DMS153 (cell line): ENCODE data around the gene FIZ1.
"Not testable (repeated sequence)": the region's sequence is repeated elsewhere in the genome, so short reads cannot be mapped to it uniquely, and the experiment has no call there.

ENCODE experiments used
- DNase-seq: peaks from one replicate; lab custom pipeline; 2025; lab: John Stamatoyannopoulos, UW

Gene FIZ1

DNA sequence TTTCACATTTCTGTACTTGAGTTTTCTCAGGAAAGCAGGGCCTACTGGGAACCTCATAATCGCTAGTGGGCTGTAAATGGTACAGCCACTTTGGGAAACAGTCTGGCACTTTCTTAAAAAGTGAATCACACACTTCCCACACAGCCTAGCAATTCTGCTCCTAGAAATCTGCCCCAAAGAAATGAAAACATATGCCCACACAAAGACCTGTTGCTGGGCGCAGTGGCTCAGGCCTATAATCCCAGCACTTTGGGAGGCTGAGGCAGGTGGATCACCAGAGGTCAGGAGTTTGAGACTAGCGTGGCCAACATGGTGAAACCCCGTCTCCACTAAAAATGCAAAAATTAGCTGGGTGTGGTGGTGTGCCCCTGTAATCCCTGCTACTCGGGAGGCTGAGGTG is 29.8 kb downstream of the FIZ1 start:
- not testable (repeated sequence) for DNase-seq

DNA sequence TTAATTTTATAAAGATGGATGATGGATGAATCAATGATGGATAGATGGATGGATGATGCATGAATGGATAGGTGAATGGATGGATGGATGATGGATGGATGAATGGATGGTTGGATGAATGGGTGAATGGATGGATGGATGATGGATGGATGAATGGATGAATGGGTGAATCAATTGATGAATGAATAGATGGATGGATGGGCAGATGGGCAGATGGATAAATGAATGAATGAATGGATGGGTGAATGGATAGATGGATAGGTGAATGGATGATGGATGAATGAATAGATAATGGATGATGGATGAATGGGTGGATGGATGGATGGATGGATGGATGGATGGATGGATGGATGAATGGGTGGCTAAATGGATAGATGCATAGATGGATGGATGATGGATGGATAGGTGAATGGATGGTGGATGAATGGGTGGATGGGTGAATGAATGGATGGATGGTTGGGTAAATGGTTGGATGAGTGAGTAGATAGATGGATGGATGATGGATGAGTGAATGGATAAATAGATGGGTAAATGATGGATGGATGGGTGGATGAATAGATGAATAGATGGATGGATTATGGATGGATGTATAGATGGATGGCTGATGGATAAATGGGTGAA is 31.5 kb downstream of the FIZ1 start:
- DNase-seq = no peak

DNA sequence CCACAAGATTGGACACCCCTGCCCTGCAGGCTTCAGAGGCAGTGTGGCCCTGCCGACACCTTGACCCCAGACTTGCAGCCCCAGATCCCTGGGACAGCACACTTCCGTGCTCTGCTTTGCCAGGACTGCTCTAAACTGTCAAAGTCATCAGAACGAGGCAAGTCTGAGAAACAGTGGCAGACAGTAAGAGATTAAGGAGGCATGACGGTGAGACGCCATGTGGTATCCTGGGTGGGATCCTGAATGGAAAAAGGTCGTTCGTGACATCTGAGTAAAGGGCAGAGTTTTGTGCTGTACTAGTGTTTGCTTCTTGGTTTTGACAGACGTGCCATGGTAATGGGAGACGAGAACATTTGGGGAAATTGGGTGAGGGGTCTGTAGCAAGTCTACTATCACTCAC is 32.5 kb downstream of the FIZ1 start:
- DNase-seq = no peak

DNA sequence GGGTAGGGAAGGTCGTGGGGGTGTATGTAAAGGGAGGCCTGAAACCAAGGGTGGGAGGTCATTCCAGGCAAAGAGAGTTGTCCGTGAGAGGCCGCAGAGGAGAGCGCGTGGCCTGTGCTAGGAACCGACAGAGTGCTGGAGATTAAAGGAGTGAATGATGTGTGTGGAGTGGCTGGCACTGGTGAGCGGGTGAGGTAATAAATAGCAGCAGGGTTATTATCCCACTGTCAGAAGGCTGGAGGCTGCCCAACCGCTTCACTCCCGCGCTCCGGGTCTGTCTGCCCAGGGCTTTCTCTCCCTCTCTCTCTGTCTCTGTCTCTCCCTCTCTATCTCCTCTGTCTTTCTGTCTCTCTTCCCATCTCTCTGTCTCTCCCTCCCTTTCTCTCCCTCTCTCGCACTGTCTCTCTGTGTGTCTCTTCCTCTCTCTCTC is 36.0 kb downstream of the FIZ1 start:
- peak; percentile 17 for DNase-seq

DNA sequence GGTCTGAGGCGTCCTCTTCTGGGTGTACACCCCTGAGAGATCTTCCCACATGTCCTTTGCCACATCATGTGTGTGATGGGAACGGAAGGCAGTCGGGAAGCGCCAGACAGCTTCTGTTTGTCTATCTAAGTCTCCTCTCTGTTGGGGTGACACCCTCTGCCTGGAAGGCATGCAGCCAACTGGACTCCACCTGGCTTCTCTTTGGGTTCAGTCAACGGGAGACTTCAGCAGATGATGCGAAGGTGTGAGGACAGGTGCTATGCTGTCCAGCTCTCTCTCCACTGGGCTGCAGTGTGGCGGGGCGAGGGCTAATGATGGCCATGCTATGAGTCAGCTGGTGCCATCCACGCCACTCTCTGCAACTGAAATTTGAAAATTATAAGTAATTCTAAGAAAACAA is 39.6 kb downstream of the FIZ1 start:
- DNase-seq = no peak

DNA sequence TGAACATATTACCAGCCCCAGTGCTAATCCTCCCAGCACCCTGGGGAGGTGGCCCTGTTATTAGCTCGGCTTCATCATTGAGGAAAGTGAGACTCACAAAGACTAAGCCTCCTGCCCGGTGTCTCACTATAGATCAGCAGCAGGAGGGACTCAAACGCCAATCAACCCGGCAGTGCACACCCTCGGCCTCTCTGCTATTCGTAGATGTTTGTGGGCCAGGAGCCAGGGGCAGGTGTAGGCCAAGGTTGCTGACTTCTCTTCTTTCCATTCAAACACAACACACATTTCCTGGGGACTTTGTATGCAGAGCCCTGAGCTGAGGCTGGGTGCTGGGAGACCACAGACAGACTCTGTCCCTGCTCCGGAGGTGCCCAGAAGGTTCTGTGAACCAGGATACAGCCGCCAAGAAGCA is 44.6 kb downstream of the FIZ1 start:
- DNase-seq = peak; percentile 72

DNA sequence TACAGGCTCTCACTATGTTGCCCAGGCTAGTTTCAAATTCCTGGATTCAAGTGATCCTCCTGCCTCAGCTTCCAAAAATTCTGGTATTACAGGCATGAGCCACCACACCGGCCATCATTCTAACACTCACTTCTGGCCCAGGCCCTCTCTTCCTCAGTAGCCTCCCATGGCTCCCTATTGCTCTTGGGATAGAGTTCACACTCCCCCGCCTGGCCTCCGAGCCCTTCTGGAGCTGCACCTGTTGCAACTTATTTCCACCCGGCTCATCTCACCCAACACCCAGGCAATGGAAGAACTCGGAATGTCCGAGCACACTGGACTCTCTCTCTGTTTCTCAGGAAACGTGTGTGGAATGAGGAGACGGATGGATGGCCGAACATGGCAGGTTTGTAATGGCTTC is 45.0 kb downstream of the FIZ1 start:
- no peak for DNase-seq

DNA sequence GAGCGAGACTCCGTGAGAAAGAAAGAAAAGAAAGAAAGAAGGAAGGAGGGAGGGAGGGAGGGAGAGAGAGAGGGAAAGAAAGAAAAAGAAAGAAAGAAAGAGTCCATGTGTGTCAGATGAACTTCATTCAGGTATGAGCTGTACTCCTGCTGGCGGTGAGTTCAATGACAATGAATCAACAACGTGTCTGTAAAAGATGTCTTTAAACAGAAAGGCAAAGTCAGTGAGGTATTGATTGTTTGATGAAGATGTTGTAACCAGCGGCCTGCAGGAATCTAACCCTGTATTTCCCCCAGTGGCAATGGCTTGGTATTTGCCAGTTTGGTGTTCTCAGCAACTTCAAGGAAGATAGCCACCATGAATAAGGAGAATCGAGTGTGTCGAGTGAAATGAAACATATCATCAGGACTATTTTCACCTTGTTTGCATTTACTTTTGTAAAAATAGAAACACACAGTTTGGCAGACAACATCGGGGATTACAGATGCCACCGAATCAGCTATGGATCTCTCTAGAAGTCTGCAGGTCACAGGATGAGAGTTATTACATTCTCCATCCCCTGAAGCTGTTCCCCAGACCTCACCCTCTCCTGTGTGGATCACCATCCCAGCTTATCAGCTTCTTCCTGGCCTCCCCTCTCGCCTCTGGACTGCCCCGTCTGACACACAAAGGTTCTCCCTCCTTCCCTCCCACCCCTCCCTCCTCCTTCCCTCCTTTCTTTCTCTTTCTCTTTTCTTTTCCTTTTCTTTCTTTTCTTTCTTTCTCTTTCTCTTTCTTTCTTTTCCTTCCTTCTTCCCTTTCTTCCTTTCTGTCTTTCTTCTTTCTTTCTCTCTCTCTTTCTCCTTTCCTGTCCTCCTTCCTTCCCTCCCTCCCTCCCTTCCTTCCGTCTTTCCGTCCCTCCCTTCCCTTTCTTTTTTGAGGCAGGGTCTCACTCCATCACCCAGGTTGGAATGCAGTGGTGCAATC is 45.8 kb downstream of the FIZ1 start:
- DNase-seq = no peak

DNA sequence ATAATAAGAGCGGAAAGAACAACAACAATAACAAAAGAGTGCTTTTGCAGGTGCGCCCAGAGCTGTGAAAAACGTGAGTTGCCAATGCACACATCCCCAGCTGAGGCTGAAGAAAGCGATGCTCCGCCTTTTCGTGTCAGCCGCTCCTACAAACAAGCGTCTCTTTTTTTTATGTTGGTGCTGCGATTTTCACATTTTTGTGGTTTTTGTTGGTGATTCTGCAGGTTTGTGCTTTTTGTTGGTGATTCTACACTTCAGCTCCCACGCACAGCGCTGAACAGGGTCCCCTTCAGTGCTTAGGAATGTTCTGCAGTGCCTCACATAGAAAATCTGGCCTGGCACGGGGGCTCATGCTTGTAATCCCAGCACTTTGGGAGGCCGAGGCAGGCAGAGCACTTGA is 46.7 kb downstream of the FIZ1 start:
- no peak for DNase-seq

DNA sequence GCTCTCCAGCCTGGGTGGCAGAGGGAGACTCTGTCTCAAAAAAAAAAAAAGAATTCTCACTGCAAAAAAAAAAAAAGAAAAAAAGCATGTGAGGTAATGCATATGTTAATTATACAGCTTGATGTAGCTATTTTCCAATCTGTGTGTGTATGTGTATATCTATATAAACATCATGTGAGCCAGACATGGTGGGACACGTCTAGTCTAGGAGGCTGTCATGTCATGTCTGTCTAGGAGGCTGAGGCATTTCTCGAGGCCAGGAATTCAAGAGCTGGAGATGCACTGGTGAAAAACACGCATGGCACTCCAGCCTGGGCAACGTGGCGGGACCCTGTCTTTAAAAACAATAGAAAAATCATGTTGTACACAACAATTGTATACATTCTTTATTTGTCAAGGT is 47.1 kb downstream of the FIZ1 start:
- no peak for DNase-seq

DNA sequence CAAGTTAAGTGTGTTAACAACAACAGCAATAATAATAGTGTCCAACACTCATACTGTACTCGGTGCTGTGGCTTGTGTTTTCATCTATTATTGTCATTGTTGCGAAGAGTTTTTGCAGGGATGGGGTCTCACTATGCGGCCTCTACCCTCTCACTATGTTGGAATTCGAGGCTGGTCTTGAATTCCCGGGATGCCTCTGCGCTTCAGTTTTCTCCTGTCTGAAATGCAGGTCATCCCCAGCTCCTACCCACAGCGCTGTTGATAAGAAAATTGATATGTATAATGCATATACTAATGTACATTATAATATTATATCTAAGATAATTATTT is 49.0 kb downstream of the FIZ1 start:
- DNase-seq = no peak

DNA sequence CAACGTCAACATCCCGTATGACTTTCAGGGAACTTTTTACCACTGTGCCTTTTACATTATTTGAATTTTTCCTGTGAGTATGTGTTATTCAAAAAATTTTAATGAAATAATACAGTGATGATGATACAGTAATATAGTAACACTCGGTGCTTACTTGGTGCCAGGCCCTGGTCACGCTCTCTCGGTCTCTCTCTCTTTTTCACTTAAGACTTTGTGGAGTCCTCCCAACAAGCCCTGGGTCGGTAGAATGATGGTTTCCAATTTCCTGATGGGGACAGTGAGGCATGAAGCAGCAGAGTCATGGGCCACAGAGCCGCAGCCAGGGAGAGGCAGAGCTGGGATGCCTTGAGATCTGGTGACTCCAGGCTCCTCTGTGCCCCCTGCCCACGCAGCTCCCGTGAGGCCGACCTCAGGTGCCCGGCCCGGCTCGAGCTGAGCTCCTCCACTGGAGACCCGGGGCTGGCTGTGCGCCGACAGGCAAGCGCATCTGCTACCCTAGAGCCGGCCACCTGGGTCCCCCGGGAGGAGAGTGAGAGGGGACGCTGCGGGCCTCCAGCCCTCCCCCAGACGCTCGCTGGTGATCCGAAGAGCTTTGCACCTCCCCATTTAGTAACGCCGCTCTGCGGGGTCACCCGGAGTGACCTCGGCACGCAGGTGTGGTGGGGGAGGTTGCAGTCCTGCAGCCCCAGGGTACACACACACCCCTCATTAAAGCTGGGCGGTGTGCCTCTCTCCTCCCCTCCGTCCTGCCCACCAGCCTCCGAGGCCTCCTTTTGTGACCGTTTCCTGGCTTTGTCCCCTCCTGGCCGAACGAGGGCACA is 49.6 kb downstream of the FIZ1 start:
- no peak for DNase-seq

DNA sequence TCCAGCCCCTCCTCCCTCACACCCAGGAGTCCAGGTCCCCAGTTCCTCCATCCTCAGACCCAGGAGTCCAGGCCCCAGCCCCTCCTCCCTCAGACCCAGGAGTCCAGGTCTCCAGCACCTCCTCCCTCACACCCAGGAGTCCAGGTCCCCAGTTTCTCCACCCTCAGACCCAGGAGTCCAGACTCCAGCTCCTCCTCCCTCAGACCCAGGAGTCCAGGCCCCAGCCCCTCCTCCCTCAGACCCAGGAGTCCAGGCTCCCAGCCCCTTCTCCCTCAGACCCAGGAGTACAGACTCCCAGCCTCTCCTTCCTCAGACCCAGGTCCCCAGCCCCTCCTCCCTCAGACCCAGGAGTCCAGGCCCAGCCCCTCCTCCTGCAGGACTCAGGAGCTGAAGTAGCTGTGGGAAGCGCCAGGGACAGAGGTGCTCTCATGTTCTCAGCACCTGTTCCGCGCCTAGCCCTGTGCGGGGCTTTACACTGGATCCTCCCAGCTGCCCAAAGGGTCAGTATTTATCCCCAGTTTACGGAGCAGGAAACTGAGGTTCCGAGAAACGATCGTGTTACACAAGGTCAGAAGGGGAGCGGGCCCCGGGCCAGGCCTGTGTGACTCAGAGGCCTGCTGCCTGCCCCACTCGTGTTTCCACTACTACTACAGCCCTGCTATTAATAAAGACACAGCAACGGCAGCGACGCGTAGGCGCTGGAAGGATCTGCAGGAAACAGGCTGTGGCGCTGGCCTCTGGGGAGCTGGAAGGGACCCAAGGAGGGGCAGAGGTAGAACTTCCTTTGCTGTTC is 52.3 kb downstream of the FIZ1 start:
- DNase-seq = no peak

DNA sequence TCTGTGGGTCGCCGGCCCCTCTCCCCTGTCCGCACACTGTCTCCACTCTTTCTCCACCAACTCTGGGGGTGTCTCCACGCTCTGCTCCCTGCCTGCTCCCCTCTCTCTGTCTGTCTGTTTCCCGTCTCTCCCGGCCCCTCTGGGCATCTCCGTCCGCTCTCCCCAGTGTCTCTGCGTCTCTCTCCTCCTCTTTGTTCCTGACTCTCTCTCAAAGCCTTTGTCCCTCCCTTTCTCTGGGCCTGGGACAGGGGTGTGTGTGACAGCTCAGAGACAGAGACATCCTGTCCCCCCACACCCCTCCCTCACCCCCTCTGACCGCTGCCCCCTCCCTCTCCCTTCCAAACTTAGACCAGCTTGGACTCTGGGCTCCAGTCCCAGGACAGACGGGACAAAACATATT is 53.3 kb downstream of the FIZ1 start:
- DNase-seq = no peak

DNA sequence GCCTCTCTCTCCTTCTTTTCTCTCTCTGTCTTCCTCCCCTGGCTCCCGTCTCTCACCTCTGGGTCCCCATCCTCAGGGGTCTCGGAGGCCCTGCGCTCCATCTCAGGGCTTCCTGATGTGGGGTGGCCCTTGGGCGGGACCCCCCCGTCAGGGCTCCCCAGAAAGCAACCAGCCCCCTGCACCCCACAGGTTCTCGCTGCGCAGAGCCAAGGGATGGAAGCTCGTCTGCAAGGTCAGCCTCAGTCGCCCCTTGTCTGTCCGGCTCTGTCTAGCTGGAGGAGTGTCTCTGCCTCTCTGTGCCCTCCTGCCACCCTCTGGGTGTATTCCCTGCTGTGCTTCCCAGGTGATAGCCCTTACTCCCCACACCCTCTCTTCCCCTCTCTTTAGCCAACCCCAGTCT is 53.9 kb downstream of the FIZ1 start, which contains the start of gene SBK3:
Gene SBK3 (minus strand): TSS at position 101 of the 400 bp plus-strand sequence. CDS start 0 bp downstream, at position 101.
- no peak for DNase-seq

DNA sequence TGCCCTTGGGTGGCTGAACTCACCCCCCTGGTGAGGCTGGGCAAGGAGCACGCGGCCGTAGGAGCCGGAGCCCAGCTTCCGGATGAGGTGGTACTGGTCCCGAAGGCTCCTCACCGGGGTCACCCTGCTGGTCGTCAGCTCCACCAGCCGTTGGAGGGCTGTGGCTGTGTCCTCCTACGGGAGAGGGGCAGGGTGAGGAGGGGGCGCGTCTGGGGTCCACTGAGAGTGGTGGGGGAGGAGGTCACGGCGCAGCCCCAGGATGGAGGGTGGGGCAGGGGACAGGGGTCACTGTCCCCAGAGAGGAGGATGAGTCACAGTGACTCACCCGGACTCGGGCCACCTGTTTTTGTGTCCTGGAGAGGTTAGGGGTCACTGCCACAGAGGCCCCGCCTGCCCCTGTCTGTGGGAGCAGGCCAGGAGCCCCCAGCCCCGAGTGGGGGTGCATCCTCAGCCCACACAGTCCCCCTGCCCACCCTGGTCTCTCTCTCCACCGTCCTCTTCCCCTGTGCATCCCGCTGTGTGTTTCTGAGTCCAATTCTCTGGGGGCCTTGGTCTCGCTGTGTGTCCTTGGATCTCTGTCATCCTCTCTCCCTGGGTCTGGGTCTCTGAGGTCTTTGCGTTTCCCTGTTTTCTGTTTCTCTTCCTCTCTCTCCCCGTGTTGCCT is 54.4 kb downstream of the FIZ1 start:
- no peak for DNase-seq

DNA sequence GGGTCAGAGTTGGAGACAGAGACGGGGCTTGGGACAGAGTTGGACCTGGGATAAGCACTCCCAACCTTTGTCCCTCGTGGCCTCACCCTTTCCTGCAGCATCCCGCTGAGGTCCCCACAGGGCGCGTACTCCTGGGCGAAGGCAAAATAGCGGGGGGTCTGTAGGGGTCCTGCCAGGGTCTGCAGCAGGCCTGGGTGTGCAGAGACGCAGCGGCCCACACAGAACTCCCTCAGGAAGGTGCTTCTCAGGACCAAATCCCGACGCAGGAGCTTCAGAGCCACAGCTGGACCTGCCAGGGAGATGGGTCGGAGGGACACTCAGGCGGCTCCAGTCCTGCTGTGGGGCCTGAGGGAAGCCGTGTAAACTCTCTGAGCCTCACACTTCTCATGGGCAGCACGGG is 55.3 kb downstream of the FIZ1 start:
- DNase-seq = no peak

DNA sequence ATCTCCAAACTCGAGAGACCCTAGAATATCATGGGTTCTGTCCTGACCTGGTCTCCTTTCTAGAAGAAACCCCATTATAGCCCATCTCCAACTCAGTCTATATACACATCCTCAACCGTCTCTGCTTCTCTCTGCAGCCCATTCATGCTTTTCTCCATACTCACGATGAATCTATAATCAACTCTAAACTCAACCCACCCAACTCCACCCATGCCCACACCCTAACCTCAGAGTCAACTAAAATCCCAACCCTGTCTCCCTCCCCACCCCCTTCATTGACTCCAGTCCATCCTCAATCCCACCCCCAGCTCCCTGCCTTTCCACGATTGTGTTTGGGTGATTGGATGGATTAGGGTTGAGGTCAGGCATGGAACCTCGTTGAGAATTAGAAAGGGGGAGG is 55.8 kb downstream of the FIZ1 start:
- DNase-seq = no peak

DNA sequence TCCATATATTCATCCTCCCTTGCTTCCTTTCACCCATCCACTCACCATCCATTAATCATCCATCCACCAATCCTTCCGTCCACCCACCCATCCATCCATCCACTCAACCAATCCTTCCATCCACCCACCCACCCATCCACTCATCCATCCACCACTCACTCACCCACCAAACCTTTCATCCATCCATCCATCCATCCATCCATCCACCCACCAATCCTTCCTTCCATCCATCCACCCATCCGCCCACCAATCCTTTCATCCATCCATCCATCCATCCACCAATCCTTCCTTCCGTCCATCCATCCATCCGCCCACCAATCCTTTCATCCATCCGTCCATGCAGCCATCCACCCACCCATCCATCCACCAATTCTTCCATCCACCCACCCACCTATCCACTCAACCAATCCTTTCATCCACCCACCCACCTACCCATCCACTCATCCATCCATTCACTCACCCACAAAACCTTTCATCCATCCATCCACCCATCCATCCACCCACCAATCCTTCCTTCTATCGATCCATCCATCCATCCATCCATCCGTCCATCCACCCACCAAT is 56.9 kb downstream of the FIZ1 start:
- DNase-seq = no peak
